IPS DF 4.7 (cell line): ENCODE measurements around the gene LY6G6F.

Experiments used
- DNase-seq: peaks from one replicate; pipeline ENCODE4 v3.0.0-alpha.2; 2013; ENCODE audit warnings: low spot score; ENCODE audit errors: extremely low read depth

The LY6G6F gene

DNA sequence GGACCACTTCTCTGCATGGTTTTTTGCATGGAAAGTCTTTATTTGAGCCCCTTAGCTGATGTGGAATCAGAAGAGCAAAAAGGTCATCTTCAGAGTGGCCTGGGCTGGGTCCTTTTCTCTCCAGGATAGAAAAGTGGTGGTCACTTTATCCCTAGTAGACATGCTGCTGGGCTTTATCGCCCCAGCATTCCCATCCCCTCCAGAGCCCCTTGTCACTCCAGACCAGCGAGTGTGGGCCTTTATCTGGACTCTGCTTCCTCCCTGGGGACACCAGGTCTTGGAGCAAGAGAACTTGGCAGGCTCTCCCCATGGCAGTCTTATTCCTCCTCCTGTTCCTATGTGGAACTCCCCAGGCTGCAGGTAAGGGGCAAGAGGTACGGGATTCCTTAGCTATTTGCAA, at the start of gene LY6G6F:
Gene LY6G6F, plus strand, starts transcription at position 268 of the 400 bp plus-strand sequence. Its CDS starts 41 bp downstream, at position 309.
- DNase-seq = no peak

GRCh38 chr6:31657406-31658157, 49.1 kb upstream of the LY6G6F start:
- DNase-seq = no peak

DNA sequence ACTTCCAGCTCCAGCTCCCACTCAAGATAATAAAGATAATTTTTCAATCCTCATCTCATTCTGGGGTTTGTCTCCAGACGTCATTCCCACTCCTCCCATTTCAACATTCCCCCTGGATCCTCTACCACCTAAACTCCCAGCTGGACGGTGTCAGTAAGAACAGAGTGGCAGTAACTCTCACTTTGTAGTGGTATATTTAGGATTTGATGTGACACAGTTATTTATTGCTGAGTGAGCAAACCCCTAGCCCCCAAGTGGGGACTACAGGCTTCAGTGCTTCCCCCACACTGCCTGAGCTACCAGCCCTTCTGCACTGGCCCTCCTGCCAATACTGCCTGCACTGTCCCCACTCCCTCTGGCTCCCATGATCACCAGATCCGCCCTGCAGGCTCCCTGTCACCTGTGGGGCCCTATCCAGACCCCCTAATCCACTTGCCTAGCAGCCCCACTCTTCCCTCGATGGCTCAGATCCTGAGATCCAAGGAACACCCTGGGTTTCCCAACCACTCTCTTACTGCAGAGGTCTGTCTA, 48.4 kb upstream of the LY6G6F start:
- no peak for DNase-seq

- DNase-seq = no peak
These were observed 47.5 kb upstream of the LY6G6F start for GRCh38 chr6:31658983-31659648.

DNA sequence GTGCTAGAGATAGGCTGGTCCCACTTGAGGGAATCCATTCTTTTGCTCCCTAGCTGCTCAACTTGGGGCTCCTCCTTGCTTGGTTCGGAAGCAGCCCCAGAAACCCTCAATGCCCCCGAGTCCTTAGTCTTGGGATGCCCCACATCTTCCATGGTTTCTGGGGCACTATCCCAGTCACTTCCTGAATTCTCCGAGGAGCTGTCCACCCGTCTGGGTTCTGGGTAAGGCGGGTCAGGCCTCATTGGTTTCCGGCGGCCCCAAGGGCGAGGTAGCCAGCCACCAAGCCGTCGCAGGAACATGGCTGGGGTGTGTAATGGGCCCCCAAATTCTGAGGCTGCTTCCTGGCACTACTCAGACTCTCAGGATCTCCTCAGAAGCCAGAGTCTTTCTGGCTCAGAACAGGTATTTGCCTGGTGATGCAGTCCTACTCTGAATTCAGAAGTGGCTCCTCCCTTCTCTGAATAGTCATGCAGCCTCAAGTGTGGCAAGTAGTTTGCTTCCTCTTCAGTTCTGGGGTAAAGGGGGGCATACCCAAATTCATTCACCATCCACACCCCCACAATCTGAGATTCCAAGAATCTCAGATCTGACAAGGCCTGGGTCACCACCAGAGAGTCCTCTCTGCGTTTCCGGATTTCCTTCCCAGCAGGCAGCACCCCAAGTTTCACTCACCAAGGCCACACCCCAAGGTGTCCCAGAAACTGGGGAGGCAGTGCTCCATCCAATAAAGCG, 46.9 kb upstream of the LY6G6F start:
- DNase-seq = no peak

- DNase-seq = no peak
These were observed 46.0 kb upstream of the LY6G6F start, which contains the start of gene C6orf47 for GRCh38 chr6:31660381-31661261. C6orf47 (minus strand) TSS chr6:31660778; CDS start chr6:31659947, 831 bp downstream.

DNA sequence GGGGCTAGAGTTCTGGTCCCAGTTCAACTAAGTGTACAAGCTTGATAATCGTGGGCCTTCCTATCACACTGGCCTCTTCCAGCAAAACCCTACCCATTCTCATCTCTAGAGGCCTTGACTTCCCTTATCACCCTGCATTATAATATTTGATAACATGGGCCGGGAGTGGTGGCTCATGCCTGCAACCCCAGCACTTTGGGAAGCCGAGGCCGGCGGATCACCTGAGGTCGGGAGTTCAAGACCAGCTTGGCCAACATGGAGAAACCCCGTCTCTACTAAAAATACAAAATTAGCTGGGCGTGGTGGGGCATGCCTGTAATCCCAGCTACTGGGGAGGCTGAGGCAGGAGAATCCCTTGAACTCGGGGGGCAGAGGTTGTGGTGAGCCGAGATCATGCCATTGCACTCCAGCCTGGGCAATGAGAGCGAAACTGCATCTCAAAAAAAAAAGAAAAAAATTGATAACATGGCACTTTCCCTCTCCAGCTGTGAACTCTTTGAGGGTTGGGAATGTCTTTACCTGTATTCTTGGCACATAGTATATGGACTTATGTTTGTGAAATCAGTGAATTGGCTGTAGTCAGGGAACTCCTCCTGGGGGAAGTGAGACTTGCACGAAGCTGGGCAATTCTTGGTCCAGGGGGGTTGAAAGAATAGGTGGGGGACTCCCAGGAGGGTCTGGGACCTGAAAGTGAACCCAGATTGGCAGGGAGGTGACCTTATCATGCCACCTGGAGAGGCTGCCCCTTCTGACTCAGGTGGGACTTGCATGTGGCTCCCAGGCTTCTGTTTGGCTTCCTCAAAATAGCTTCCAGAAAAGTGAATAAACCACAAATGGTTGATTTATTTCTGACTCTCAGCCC, 45.2 kb upstream of the LY6G6F start:
- DNase-seq = no peak

DNA sequence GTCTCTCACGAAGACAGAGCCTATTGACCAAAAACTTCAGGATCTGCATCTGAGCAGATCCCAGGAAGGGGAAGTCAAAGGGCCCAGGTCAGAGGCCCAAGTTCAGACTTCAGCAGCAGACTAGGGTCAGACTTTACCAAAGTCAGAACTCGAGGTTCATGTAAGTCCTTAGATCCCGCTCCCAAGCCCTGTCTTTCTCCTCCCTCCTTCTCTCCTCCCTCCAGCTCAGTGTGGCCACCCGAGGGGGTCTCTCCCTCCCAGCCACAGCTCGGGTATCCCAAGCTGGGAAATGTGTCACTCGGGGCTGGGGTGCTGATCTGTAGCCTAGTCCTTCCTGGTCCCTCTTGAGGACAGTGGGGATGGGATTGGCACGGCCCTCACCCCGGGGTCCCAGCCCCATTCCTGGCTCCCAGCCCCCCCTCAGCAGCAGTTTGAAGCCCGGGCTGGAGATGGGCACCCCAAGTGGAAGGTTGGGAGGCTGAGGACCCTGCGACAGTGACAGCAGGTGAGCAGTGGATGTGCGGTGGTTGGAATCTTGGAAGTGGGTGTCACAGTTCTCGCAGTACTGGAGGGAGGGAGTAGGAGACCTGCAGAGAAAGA, 44.4 kb upstream of the LY6G6F start:
- no peak for DNase-seq

DNA sequence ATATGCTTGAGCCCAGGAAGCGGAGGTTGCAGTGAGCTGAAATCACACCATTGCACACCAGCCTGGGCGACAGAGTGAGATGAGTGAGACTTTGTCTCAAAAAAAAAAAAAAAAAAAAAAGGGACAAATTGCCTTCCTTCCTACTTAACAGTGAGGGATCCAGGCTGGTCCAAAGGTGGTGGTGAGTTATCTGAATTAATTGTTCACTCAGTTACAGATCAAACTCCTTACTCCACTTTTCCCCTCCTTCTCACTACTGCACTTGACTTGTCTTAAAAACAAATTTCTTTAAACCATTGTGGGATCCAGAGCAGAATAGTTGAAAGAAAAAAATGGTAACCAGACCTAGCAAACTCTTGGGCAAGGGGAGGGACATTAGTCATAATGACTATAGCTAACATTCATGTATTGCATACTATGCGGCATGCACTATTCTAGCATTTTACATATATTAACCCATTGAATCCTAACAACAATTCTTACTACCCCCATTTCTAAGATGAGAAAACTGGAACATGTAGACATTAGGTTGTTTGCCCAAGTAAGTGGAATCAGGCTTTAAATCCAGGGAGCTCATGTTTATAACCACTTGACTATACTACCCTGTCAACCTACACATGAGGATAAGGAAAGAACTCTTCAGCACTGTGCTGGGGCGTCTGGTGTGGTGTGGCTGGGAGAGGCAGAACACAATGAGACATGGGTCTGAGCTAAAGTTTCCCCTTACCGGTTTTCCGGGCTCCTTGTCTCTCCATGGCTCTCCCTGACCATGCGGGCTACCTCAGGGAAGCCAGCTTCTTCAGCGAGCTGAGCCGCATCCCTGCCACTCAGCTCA, 43.3 kb upstream of the LY6G6F start:
- no peak for DNase-seq

GRCh38 chr6:31663961-31664789, 42.5 kb upstream of the LY6G6F start:
- no peak for DNase-seq

- DNase-seq = no peak
These were observed 41.7 kb upstream of the LY6G6F start, which contains the start of gene GPANK1 for GRCh38 chr6:31664790-31665500. GPANK1 (minus strand) TSS chr6:31664997; CDS start chr6:31664478, 519 bp downstream.

DNA sequence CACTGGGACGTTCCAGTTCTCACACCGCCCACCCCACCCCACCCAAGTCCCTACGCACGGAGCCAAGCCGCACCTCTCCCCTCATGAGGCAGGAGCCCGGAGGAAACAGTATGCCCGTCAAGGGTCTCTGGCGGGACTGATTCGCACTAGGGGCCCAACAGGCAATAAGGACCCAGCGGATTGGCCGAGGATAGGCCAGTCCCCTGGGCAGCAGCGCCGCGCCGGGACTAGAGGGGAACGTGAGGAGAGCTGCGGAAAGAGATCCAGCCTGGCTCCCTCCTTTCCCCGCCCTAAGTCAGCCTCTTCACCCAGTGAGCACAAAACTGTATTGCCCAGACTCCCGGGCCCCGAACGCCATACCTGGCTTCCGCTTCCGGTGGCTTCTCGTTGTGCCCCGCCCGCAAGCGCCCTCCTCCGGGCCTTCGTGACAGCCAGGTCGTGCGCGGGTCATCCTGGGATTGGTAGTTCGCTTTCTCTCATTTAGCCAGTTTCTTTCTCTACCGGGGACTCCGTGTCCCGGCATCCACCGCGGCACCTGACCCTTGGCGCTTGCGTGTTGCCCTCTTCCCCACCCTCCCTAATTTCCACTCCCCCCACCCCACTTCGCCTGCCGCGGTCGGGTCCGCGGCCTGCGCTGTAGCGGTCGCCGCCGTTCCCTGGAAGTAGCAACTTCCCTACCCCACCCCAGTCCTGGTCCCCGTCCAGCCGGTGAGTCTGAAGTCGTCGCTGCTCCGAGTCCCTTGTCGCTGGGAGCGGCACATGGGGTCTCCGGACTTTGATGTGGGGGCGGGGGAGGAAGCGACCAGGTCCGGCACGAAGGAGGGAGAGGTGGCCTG, 40.9 kb upstream of the LY6G6F start, which contains the start of gene CSNK2B:
Gene CSNK2B, plus strand, starts transcription at position 580 of the 836 bp plus-strand sequence. CDS start 752 bp downstream, outside the sequence.
- DNase-seq = no peak

DNA sequence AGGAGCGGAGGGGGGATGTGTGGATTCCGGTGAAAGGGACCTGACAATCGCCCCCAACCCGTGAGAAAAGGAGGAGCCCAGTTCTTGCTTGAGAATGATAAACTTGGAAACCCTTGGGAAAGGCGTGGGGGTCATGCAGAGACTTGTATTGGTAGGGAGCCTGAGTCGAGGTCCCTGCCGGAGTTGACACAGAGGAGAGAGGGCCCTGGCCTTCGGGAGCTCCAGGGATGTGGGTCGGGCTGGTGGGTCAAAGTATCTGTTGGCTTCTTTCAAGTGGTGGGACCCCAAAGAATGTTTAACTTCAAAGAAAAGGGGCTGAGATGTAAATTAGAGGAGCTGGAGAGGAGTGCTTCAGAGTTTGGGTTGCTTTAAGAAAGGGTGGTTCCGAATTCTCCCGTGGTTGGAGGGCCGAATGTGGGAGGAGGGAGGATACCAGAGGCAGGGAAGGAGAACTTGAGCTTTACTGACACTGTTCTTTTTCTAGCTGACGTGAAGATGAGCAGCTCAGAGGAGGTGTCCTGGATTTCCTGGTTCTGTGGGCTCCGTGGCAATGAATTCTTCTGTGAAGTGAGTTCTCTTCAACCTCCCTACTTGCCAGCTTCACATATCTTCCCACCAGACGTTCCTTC, 40.2 kb upstream of the LY6G6F start:
- no peak for DNase-seq

DNA sequence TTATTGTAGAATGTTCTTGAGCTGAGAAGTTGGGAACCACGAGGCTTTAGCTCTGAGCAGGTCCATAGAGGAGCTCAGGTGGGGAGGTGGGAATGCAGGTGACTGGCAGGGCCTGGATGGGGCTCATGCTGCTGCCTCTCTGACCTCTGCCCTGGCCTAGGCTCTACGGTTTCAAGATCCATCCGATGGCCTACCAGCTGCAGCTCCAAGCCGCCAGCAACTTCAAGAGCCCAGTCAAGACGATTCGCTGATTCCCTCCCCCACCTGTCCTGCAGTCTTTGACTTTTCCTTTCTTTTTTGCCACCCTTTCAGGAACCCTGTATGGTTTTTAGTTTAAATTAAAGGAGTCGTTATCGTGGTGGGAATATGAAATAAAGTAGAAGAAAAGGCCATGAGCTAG, 37.0 kb upstream of the LY6G6F start, which contains the start of gene LY6G5B:
Gene LY6G5B, plus strand, starts transcription at position 301 of the 400 bp plus-strand sequence. CDS start 975 bp downstream, outside the sequence.
- DNase-seq = no peak

GRCh38 chr6:31676322-31676903, 30.3 kb upstream of the LY6G6F start:
- no peak for DNase-seq
